ENCODE results near the gene SBK3. TPM values are rescaled to one million over a fixed set of nuclear protein-coding genes. Genes with fewer than 3 reads are reported as not detected.

SBK3 gene
- total RNA-seq, 4 donors from 2014 or later, result 0.40 TPM; not detected in 2

DNA sequence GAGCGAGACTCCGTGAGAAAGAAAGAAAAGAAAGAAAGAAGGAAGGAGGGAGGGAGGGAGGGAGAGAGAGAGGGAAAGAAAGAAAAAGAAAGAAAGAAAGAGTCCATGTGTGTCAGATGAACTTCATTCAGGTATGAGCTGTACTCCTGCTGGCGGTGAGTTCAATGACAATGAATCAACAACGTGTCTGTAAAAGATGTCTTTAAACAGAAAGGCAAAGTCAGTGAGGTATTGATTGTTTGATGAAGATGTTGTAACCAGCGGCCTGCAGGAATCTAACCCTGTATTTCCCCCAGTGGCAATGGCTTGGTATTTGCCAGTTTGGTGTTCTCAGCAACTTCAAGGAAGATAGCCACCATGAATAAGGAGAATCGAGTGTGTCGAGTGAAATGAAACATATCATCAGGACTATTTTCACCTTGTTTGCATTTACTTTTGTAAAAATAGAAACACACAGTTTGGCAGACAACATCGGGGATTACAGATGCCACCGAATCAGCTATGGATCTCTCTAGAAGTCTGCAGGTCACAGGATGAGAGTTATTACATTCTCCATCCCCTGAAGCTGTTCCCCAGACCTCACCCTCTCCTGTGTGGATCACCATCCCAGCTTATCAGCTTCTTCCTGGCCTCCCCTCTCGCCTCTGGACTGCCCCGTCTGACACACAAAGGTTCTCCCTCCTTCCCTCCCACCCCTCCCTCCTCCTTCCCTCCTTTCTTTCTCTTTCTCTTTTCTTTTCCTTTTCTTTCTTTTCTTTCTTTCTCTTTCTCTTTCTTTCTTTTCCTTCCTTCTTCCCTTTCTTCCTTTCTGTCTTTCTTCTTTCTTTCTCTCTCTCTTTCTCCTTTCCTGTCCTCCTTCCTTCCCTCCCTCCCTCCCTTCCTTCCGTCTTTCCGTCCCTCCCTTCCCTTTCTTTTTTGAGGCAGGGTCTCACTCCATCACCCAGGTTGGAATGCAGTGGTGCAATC is 8.2 kb upstream of the SBK3 start:
- peaks cover 67% of the 10 kb centered on the region for H3K27me3 ChIP-seq
- H3K27ac ChIP-seq, result no peak overlapping the region
- H3K4me1 ChIP-seq, result no peaks in the 10 kb centered on the region
- 52 to 57% methylated on average over 9 to 12 of the region's 13 CpGs for whole genome bisulfite sequencing, 2 donors (ENCODE audit: low coverage in 1 of 2)
- TF ChIP-seq, protein P1, sequence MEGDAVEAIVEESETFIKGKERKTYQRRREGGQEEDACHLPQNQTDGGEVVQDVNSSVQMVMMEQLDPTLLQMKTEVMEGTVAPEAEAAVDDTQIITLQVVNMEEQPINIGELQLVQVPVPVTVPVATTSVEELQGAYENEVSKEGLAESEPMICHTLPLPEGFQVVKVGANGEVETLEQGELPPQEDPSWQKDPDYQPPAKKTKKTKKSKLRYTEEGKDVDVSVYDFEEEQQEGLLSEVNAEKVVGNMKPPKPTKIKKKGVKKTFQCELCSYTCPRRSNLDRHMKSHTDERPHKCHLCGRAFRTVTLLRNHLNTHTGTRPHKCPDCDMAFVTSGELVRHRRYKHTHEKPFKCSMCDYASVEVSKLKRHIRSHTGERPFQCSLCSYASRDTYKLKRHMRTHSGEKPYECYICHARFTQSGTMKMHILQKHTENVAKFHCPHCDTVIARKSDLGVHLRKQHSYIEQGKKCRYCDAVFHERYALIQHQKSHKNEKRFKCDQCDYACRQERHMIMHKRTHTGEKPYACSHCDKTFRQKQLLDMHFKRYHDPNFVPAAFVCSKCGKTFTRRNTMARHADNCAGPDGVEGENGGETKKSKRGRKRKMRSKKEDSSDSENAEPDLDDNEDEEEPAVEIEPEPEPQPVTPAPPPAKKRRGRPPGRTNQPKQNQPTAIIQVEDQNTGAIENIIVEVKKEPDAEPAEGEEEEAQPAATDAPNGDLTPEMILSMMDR (IDR thresholded peaks at IDR 0.05), result no peak
- no peak for TF ChIP-seq POLR2A (IDR thresholded peaks at IDR 0.05)
- no peak for TF ChIP-seq EP300 (IDR thresholded peaks at IDR 0.05)
- TF ChIP-seq POLR2AphosphoS5 (IDR thresholded peaks at IDR 0.05), result no peak
- H3K4me3 ChIP-seq, result no peak overlapping the region
- no peak for ATAC-seq
- no peaks in the 10 kb centered on the region for H3K36me3 ChIP-seq
- no peaks in the 10 kb centered on the region for H3K9me3 ChIP-seq

DNA sequence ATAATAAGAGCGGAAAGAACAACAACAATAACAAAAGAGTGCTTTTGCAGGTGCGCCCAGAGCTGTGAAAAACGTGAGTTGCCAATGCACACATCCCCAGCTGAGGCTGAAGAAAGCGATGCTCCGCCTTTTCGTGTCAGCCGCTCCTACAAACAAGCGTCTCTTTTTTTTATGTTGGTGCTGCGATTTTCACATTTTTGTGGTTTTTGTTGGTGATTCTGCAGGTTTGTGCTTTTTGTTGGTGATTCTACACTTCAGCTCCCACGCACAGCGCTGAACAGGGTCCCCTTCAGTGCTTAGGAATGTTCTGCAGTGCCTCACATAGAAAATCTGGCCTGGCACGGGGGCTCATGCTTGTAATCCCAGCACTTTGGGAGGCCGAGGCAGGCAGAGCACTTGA is 7.3 kb upstream of the SBK3 start:
- Histone ChIP-seq H3K36me3 (no peaks in the 10 kb centered on the region), H3K4me1 (peaks cover 0 to 3% (median 0%) of the 10 kb centered on the region in 3 donors), H3K9me3 (no peaks in the 10 kb centered on the region), H3K4me3 (no peak overlapping the region), H3K27ac (no peak overlapping the region), H3K27me3 (peaks cover 75% of the 10 kb centered on the region)
- WGBS, 2 donors (ENCODE audit: low coverage in 1 of 2), result 52 to 70% methylated on average over 10 of the region's 13 CpGs
- no peak for ATAC-seq
- TF ChIP-seq EP300 (IDR thresholded peaks at IDR 0.05) (no peak), POLR2A (IDR thresholded peaks at IDR 0.05) (no peak), POLR2AphosphoS5 (IDR thresholded peaks at IDR 0.05) (no peak)
- TF ChIP-seq, protein P1 (IDR thresholded peaks at IDR 0.05), result no peak

DNA sequence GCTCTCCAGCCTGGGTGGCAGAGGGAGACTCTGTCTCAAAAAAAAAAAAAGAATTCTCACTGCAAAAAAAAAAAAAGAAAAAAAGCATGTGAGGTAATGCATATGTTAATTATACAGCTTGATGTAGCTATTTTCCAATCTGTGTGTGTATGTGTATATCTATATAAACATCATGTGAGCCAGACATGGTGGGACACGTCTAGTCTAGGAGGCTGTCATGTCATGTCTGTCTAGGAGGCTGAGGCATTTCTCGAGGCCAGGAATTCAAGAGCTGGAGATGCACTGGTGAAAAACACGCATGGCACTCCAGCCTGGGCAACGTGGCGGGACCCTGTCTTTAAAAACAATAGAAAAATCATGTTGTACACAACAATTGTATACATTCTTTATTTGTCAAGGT is 6.9 kb upstream of the SBK3 start:
- no peak overlapping the region for H3K4me3 ChIP-seq
- H3K9me3 ChIP-seq, result no peaks in the 10 kb centered on the region
- no peaks in the 10 kb centered on the region for H3K36me3 ChIP-seq
- peaks cover 79% of the 10 kb centered on the region for H3K27me3 ChIP-seq
- H3K4me1 ChIP-seq, result peaks cover 0 to 8% (median 0%) of the 10 kb centered on the region in 3 donors
- no peak for ATAC-seq
- TF ChIP-seq, protein P1 (IDR thresholded peaks at IDR 0.05), result no peak
- TF ChIP-seq POLR2A (IDR thresholded peaks at IDR 0.05) (no peak), EP300 (IDR thresholded peaks at IDR 0.05) (no peak), POLR2AphosphoS5 (IDR thresholded peaks at IDR 0.05) (no peak)
- WGBS, 2 donors (ENCODE audit: low coverage in 1 of 2), result 57 to 66% methylated on average over 3 to 5 of the region's 5 CpGs
- no peak overlapping the region for H3K27ac ChIP-seq

DNA sequence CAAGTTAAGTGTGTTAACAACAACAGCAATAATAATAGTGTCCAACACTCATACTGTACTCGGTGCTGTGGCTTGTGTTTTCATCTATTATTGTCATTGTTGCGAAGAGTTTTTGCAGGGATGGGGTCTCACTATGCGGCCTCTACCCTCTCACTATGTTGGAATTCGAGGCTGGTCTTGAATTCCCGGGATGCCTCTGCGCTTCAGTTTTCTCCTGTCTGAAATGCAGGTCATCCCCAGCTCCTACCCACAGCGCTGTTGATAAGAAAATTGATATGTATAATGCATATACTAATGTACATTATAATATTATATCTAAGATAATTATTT is 4.9 kb upstream of the SBK3 start:
- H3K36me3 ChIP-seq, result no peaks in the 10 kb centered on the region
- no peak overlapping the region for H3K27ac ChIP-seq
- no peak overlapping the region for H3K4me3 ChIP-seq
- peaks cover 93% of the 10 kb centered on the region for H3K27me3 ChIP-seq
- ATAC-seq, result no peak
- TF ChIP-seq EP300 (IDR thresholded peaks at IDR 0.05) (no peak), POLR2AphosphoS5 (IDR thresholded peaks at IDR 0.05) (no peak), POLR2A (IDR thresholded peaks at IDR 0.05) (no peak)
- TF ChIP-seq, protein P1 (IDR thresholded peaks at IDR 0.05), result no peak
- WGBS, 2 donors (ENCODE audit: low coverage in 1 of 2), result 39 to 45% methylated on average over 3 to 7 of the region's 7 CpGs
- peaks cover 0 to 24% (median 0%) of the 10 kb centered on the region in 3 donors for H3K4me1 ChIP-seq
- H3K9me3 ChIP-seq, result no peaks in the 10 kb centered on the region

Measured in gastroesophageal sphincter (tissue), 4 donors.